Neuronal stem cell (in vitro differentiated cells): Measurements from ENCODE around the gene IER5L. TPM values are rescaled to one million over a fixed set of nuclear protein-coding genes. Genes with fewer than 3 reads are reported as not detected.

Source experiments
- DNase-seq: peaks from one replicate; pipeline ENCODE4 v3.0.0-alpha.2; 2013; ENCODE audit warnings: low spot score
- H2AFZ ChIP-seq: one replicate; pipeline ENCODE4 v1.6.1; 2013; ENCODE audit warnings: mild to moderate bottlenecking, low read length, inconsistent platforms
- H2AK5ac ChIP-seq: 2 replicates; pipeline ENCODE4 v1.6.1; 2013; ENCODE audit warnings: low read depth, mild to moderate bottlenecking, inconsistent platforms, low read length, moderate library complexity, mixed read lengths
- H2BK120ac ChIP-seq: 2 replicates; pipeline ENCODE4 v1.6.1; 2013; ENCODE audit warnings: low read depth, mild to moderate bottlenecking, inconsistent platforms, low read length, moderate library complexity, mixed read lengths
- H2BK12ac ChIP-seq: one replicate; pipeline ENCODE4 v1.6.1; 2013; ENCODE audit warnings: low read length, inconsistent platforms
- H2BK15ac ChIP-seq: 2 replicates; pipeline ENCODE4 v1.6.1; 2013; ENCODE audit warnings: mild to moderate bottlenecking, low read length, inconsistent platforms, mixed read lengths
- H2BK5ac ChIP-seq: one replicate; pipeline ENCODE4 v1.6.1; 2013; ENCODE audit warnings: inconsistent platforms, mild to moderate bottlenecking, low read length, moderate library complexity
- H3K14ac ChIP-seq: one replicate; pipeline ENCODE4 v1.6.1; 2013; ENCODE audit warnings: low read length, inconsistent platforms
- H3K18ac ChIP-seq: 2 replicates; pipeline ENCODE4 v1.6.1; 2013; ENCODE audit warnings: low read length, inconsistent platforms
- H3K23ac ChIP-seq: 2 replicates; pipeline ENCODE4 v1.6.1; 2013; ENCODE audit warnings: low read depth, mild to moderate bottlenecking, mixed read lengths, low read length, inconsistent platforms; ENCODE audit not compliant: poor library complexity
- H3K27ac ChIP-seq: replicated peaks from 3 replicates; pipeline ENCODE4 v1.5.1; 2013; ENCODE audit warnings: low read length, inconsistent platforms
- H3K27me3 ChIP-seq, 3 experiments: 2 replicates each; pipeline ENCODE4 v1.6.1; 2013; ENCODE audit warnings: low read length in 3 of 3, mild to moderate bottlenecking in 2 of 3, inconsistent platforms in 1 of 3, low read depth in 1 of 3, mixed read lengths in 1 of 3, moderate library complexity in 1 of 3; ENCODE audit not compliant: control insufficient read depth in 3 of 3, insufficient read depth in 3 of 3
- H3K36me3 ChIP-seq, 2 donors: replicated peaks in 1 of 2; 2 replicates each; pipeline ENCODE4 v1.6.1; 2013; ENCODE audit warnings: low read length in 2 of 2; ENCODE audit not compliant: control insufficient read depth in 2 of 2, insufficient read depth in 2 of 2
- H3K4ac ChIP-seq: 2 replicates; pipeline ENCODE4 v1.6.1; 2013; ENCODE audit warnings: inconsistent platforms, mild to moderate bottlenecking, low read length, moderate library complexity
- H3K4me1 ChIP-seq, 2 donors: 1 replicate in 1 of 2; 2 replicates in 1 of 2; pipeline ENCODE4 v1.6.1; 2013; ENCODE audit warnings: low read length in 2 of 2, low read depth in 1 of 2; ENCODE audit not compliant: control insufficient read depth in 2 of 2, insufficient read depth in 1 of 2
- H3K4me2 ChIP-seq: one replicate; pipeline ENCODE4 v1.6.1; 2013; ENCODE audit warnings: mild to moderate bottlenecking, low read length, inconsistent platforms; ENCODE audit not compliant: insufficient read depth, poor library complexity, severe bottlenecking
- H3K4me3 ChIP-seq, 2 donors: 2 replicates each; pipeline ENCODE4 v1.5.1; 2013; ENCODE audit warnings: low read length in 2 of 2, mild to moderate bottlenecking in 2 of 2, inconsistent platforms in 1 of 2, moderate library complexity in 1 of 2
- H3K79me1 ChIP-seq: one replicate; pipeline ENCODE4 v1.6.1; 2013; ENCODE audit warnings: low read depth, mild to moderate bottlenecking, inconsistent platforms, low read length, moderate library complexity
- H3K9ac ChIP-seq: one replicate; pipeline ENCODE4 v1.6.1; 2013; ENCODE audit warnings: mild to moderate bottlenecking, low read depth, low read length, inconsistent platforms; ENCODE audit not compliant: poor library complexity
- H3K9me3 ChIP-seq, 2 donors: replicated peaks in 1 of 2; 2 replicates each; pipeline versions ENCODE3 to v1.6.1; 2013; ENCODE audit warnings: low read length in 2 of 2, mild to moderate bottlenecking in 2 of 2, inconsistent platforms in 1 of 2, low read depth in 1 of 2, mixed read lengths in 1 of 2, moderate library complexity in 1 of 2; ENCODE audit not compliant: control insufficient read depth in 2 of 2, insufficient read depth in 1 of 2
- H4K8ac ChIP-seq: one replicate; pipeline ENCODE4 v1.6.1; 2013; ENCODE audit warnings: low read depth, mild to moderate bottlenecking, inconsistent platforms, low read length, moderate library complexity
- H4K91ac ChIP-seq: one replicate; pipeline ENCODE4 v1.6.1; 2013; ENCODE audit warnings: low read length, low read depth, mild to moderate bottlenecking, inconsistent platforms; ENCODE audit not compliant: poor library complexity
- WGBS, 2 donors: extraction: QIAGEN DNeasy Blood & Tissue Kit; methylation state at CpG; one replicate each; pipeline ENCODE4 v1.1.7; 2013; ENCODE audit warnings: missing lambda C conversion rate in 2 of 2, mixed read lengths in 1 of 2; ENCODE audit not compliant: insufficient read length in 2 of 2, insufficient replicate concordance in 1 of 2; ENCODE audit errors: extremely low coverage in 2 of 2; 5-methylcytosine and 5-hydroxymethylcytosine counted together
- polyA plus RNA-seq, 2 experiments: library from polyadenylated mRNA; stranded (reverse); fragments of 200-250 nt; gene quantifications; one replicate each; pipeline ENCODE4 v1.2.3, GENCODE V29; 2013

Gene IER5L
- 15.9 TPM for polyA plus RNA-seq (2013, experiment 1 of 2)
- polyA plus RNA-seq (2013, experiment 2 of 2), result 15.2 TPM

DNA sequence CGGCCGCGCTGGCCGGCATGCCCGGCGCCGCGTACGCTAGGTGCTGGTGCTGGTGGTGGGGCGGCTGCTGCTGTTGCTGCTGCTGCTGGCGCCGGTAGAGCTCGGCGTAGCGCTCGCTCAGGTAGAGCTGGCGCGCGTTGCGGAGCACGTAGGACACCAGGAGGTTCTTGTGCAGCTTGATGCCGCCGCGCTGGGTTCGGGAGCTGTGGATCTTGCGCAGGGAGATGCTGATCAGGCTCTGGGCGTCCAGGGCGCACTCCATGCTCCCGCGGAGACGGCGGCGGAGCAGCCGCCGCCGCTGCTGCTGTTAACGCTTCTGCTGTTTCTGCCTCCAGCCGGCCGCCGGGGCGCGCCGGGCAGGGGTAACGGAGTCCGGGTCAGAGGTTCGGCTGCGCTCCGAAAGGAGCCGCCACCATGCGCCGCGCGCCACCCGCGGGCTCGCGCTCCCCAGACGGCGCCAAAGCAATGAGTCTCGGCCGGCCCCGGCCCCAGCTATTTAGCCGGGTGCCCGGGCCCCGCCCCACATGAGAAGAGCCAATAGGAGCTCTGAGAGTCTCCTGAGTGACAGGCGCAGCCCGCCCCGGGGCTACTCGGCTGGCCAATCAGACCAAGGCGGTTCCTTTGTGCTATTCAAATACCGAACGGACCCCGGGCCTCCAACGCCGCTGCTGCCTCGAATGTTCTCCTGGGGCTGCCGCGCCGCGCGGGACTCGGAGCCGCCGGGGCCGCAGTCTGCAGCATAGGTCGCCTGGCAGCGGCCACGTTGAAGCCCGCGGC is at the start of gene IER5L:
IER5L (minus strand) TSS at position 471 of the 777 bp plus-strand sequence; CDS start at position 262, 209 bp downstream.
- H3K18ac ChIP-seq, result peak within 1 kb of the TSS; percentile 99
- H2BK5ac ChIP-seq, result peak within 1 kb of the TSS; percentile 94
- peak within 1 kb of the TSS; percentile 65 for H4K8ac ChIP-seq
- no peaks in the 10 kb centered on the region for H3K36me3 ChIP-seq
- H2AFZ ChIP-seq, result peak within 1 kb of the TSS; percentile 78
- peak within 1 kb of the TSS; percentile 100 for H3K9ac ChIP-seq
- WGBS, 2 donors, result no CpG with 5 or more reads among the region's 90 CpGs
- peak; percentile 97 for DNase-seq
- H2AK5ac ChIP-seq, result peak within 1 kb of the TSS; percentile 98
- peaks cover 8% of the 10 kb centered on the region for H3K79me1 ChIP-seq
- peak within 1 kb of the TSS; percentile 97 for H2BK15ac ChIP-seq
- peaks cover 20 to 21% of the 10 kb centered on the region in 2 donors for H3K4me1 ChIP-seq
- H3K4me3 ChIP-seq, result peak within 1 kb of the TSS; percentile 95 to 99
- no peaks in the 10 kb centered on the region for H3K9me3 ChIP-seq
- peaks cover 0 to 12% (median 5%) of the 10 kb centered on the region in 3 experiments for H3K27me3 ChIP-seq
- no peak within 1 kb of the TSS for H4K91ac ChIP-seq
- peak within 1 kb of the TSS; percentile 95 for H2BK12ac ChIP-seq
- peak within 1 kb of the TSS; percentile 67 for H3K27ac ChIP-seq
- peak within 1 kb of the TSS; percentile 91 for H3K4me2 ChIP-seq
- H3K23ac ChIP-seq, result peak within 1 kb of the TSS; percentile 95
- peak within 1 kb of the TSS; percentile 100 for H3K14ac ChIP-seq
- H2BK120ac ChIP-seq, result peak within 1 kb of the TSS; percentile 81
- no peak within 1 kb of the TSS for H3K4ac ChIP-seq

DNA sequence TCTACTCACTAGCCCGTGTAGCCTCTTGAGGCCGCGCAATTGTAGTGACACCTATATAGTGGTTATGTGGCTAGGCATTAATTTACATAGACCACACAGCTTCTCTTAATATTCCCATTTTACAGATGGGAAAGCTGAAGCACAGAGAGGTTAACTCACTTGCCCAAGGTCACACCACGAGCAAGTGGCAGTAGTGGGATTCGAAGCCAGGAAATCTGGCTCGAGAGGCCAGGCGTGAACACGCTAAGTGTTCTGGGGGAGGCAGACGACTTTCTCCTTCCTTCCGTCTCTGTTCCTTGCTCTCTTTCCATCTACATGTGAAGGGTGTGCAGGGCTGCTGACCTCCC is 49.8 kb upstream of the IER5L start:
- Histone ChIP-seq H3K9me3 (no peaks in the 10 kb centered on the region), H3K4me2 (no peak overlapping the region), H2BK5ac (peak overlapping the region; percentile 39), H3K4me1 (peaks cover 13 to 16% of the 10 kb centered on the region in 2 donors), H3K9ac (no peak overlapping the region), H2BK120ac (no peak overlapping the region), H2BK12ac (no peak overlapping the region), H3K4me3 (no peak overlapping the region), H2BK15ac (no peak overlapping the region), H2AK5ac (no peak overlapping the region), H3K4ac (no peak overlapping the region), H3K14ac (no peak overlapping the region), H3K27ac (no peak overlapping the region), H3K27me3 (no peaks in the 10 kb centered on the region), H4K8ac (no peak overlapping the region), H4K91ac (no peak overlapping the region), H3K23ac (no peak overlapping the region), H3K18ac (no peak overlapping the region), H2AFZ (no peak overlapping the region), H3K36me3 (no peaks in the 10 kb centered on the region), H3K79me1 (no peaks in the 10 kb centered on the region)
- WGBS, 2 donors, result no CpG with 5 or more reads among the region's 10 CpGs
- DNase-seq, result no peak

DNA sequence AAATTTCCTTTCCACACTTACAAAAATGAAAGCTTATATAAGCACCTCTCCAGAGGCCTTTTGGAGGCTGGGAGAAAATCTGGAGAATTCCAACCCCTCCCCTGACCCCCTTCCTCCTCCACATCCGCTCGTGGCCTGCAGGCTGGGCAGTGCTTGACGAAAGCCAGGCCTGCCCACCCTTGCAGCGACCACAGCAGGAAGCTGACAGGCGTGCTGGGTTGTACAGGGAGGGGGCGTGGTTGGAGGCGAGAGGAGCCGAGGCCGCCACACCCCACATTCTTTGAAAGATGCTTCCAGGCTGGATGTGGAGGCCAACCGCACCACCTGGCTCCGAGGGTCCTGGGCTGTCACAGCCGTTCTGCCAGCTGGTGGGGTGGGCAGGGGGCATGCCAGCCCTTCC is 47.8 kb upstream of the IER5L start:
- DNase-seq, result peak; percentile 44
- Histone ChIP-seq H3K23ac (no peak overlapping the region), H3K36me3 (no peaks in the 10 kb centered on the region), H2BK15ac (peak overlapping the region; percentile 26), H3K9ac (no peak overlapping the region), H3K14ac (no peak overlapping the region), H4K91ac (no peak overlapping the region), H4K8ac (peak overlapping the region; percentile 52), H2BK5ac (no peak overlapping the region), H3K4me3 (no peak overlapping the region), H2AFZ (peak overlapping the region; percentile 39), H3K9me3 (no peaks in the 10 kb centered on the region), H3K4ac (no peak overlapping the region), H2BK120ac (no peak overlapping the region), H2AK5ac (no peak overlapping the region), H3K27ac (no peak overlapping the region), H3K4me2 (no peak overlapping the region), H3K18ac (peak overlapping the region; percentile 61), H2BK12ac (no peak overlapping the region), H3K79me1 (no peaks in the 10 kb centered on the region), H3K27me3 (no peaks in the 10 kb centered on the region), H3K4me1 (peaks cover 13 to 21% of the 10 kb centered on the region in 2 donors)
- no CpG with 5 or more reads among the region's 12 CpGs for WGBS, 2 donors

DNA sequence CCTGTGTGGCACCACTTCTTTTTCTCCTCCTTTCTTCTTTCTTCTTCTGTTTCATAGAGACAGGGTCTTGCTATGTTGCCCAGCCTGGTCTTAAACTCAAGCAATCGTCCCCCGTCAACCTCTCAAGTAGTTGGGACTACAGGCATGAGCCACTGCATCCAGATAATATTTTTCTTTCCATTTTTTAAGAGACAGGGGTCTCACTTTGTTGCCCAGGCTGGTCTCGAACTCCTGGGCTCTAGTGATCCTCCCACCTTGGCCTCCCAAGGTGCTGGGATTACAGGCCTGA is 47.4 kb upstream of the IER5L start:
- Histone ChIP-seq H3K18ac (no peak overlapping the region), H2AK5ac (peak overlapping the region; percentile 80), H3K4me1 (peaks cover 13 to 21% of the 10 kb centered on the region in 2 donors), H3K4ac (no peak overlapping the region), H2BK5ac (no peak overlapping the region), H2BK15ac (peak overlapping the region; percentile 60), H3K27me3 (no peaks in the 10 kb centered on the region), H3K4me2 (no peak overlapping the region), H3K79me1 (no peaks in the 10 kb centered on the region), H3K4me3 (no peak overlapping the region), H2BK120ac (no peak overlapping the region), H3K23ac (no peak overlapping the region), H4K91ac (peak overlapping the region; percentile 73), H3K14ac (no peak overlapping the region), H2BK12ac (peak overlapping the region; percentile 50), H3K9ac (no peak overlapping the region), H2AFZ (no peak overlapping the region), H3K36me3 (no peaks in the 10 kb centered on the region), H3K9me3 (no peaks in the 10 kb centered on the region), H3K27ac (no peak overlapping the region), H4K8ac (no peak overlapping the region)
- whole genome bisulfite sequencing, 2 donors, result no CpG with 5 or more reads among the region's 3 CpGs
- no peak for DNase-seq
